Dendritic cell treated with granulocyte-macrophage colony-stimulating factor and Interleukin-4, amounts not matched to agents 40 ng/mL and 50 ng/mL, for 4 days (primary cell): ENCODE results near the gene ZBTB4.

Experiments
- H3K27ac Mint-ChIP-seq: one replicate; pipeline ENCODE4 v1.8.0; 2022; ENCODE audit warnings: mild to moderate bottlenecking, mixed read lengths
- H3K27me3 Mint-ChIP-seq: one replicate; pipeline ENCODE4 v1.8.0; 2022; ENCODE audit warnings: mild to moderate bottlenecking, mixed read lengths
- H3K36me3 Mint-ChIP-seq: one replicate; pipeline ENCODE4 v1.8.0; 2022; ENCODE audit warnings: low read depth, mixed read lengths
- H3K4me1 Mint-ChIP-seq: one replicate; pipeline ENCODE4 v1.8.0; 2022; ENCODE audit warnings: low read depth, mixed read lengths
- H3K4me3 Mint-ChIP-seq: one replicate; pipeline ENCODE4 v1.8.0; 2022; ENCODE audit warnings: mild to moderate bottlenecking, moderate library complexity, mixed read lengths
- H3K9me3 Mint-ChIP-seq: one replicate; pipeline ENCODE4 v1.8.0; 2022; ENCODE audit warnings: mixed read lengths
- intact Hi-C: fragments of 100-400 bp; cut with micrococcal nuclease; formaldehyde crosslinking; loops from one replicate; pipeline ENCODE4 v1.15.0; 2022

The ZBTB4 gene

GRCh38 chr17:7460850-7461660 is 18.4 kb downstream of the ZBTB4 start:
- peaks cover 52% of the 10 kb centered on the region for H3K36me3 Mint-ChIP-seq

GRCh38 chr17:7459961-7460545 is 19.4 kb downstream of the ZBTB4 start:
- Mint-ChIP-seq H3K27ac (no peak overlapping the region), H3K4me3 (no peak overlapping the region), H3K4me1 (peaks cover 13% of the 10 kb centered on the region), H3K9me3 (no peaks in the 10 kb centered on the region), H3K27me3 (no peaks in the 10 kb centered on the region), H3K36me3 (peaks cover 51% of the 10 kb centered on the region)
- intact Hi-C loops = no loop called here

More at GRCh38 chr17:7460850-7461660, 18.4 kb downstream of the ZBTB4 start:
- Mint-ChIP-seq H3K4me1 (peaks cover 20% of the 10 kb centered on the region), H3K27me3 (no peaks in the 10 kb centered on the region), H3K4me3 (no peak overlapping the region), H3K9me3 (no peaks in the 10 kb centered on the region), H3K27ac (peak overlapping the region; percentile 5)
- intact Hi-C loops = no loop called here

GRCh38 chr17:7448461-7448860 is 31.0 kb downstream of the ZBTB4 start:
- intact Hi-C loops = no loop called here
- Mint-ChIP-seq H3K36me3 (no peaks in the 10 kb centered on the region), H3K9me3 (no peaks in the 10 kb centered on the region), H3K27me3 (peaks cover 60% of the 10 kb centered on the region), H3K4me3 (no peak overlapping the region), H3K27ac (no peak overlapping the region), H3K4me1 (peaks cover 13% of the 10 kb centered on the region)

GRCh38 chr17:7445619-7445968 is 33.8 kb downstream of the ZBTB4 start:
- intact Hi-C loops = no loop called here
- Mint-ChIP-seq H3K4me3 (peak overlapping the region; percentile 79), H3K27me3 (peaks cover 86% of the 10 kb centered on the region), H3K9me3 (no peaks in the 10 kb centered on the region), H3K4me1 (peaks cover 17% of the 10 kb centered on the region), H3K27ac (peak overlapping the region; percentile 20), H3K36me3 (no peaks in the 10 kb centered on the region)

GRCh38 chr17:7444682-7445618 is 34.5 kb downstream of the ZBTB4 start, which contains the start of gene CHRNB1:
Gene CHRNB1, plus strand, starts transcription at chr17:7445061. Its CDS starts 67 bp downstream, at chr17:7445128.
- Mint-ChIP-seq H3K4me1 (peaks cover 23% of the 10 kb centered on the region), H3K4me3 (peak within 1 kb of the TSS; percentile 79), H3K27me3 (peaks cover 93% of the 10 kb centered on the region), H3K9me3 (no peaks in the 10 kb centered on the region), H3K27ac (peak within 1 kb of the TSS; percentile 20), H3K36me3 (no peaks in the 10 kb centered on the region)
- intact Hi-C loops = no loop called here

- no peak overlapping the region for H3K27ac Mint-ChIP-seq
- peaks cover 95% of the 10 kb centered on the region for H3K27me3 Mint-ChIP-seq
- no peaks in the 10 kb centered on the region for H3K9me3 Mint-ChIP-seq
- intact Hi-C loops = no loop called here
- no peaks in the 10 kb centered on the region for H3K36me3 Mint-ChIP-seq
- H3K4me3 Mint-ChIP-seq = no peak overlapping the region
- H3K4me1 Mint-ChIP-seq = peaks cover 31% of the 10 kb centered on the region
Measured at GRCh38 chr17:7443499-7444485, 35.6 kb downstream of the ZBTB4 start.

GRCh38 chr17:7442142-7442541 is 37.3 kb downstream of the ZBTB4 start:
- Mint-ChIP-seq H3K4me3 (no peak overlapping the region), H3K27me3 (peaks cover 89% of the 10 kb centered on the region), H3K9me3 (no peaks in the 10 kb centered on the region), H3K27ac (no peak overlapping the region), H3K4me1 (peaks cover 45% of the 10 kb centered on the region), H3K36me3 (peaks cover 7% of the 10 kb centered on the region)
- intact Hi-C loops = no loop called here

- H3K36me3 Mint-ChIP-seq = peaks cover 14% of the 10 kb centered on the region
- no peaks in the 10 kb centered on the region for H3K9me3 Mint-ChIP-seq
- intact Hi-C loops = no loop called here
- H3K4me1 Mint-ChIP-seq = peaks cover 53% of the 10 kb centered on the region
- no peak overlapping the region for H3K4me3 Mint-ChIP-seq
- H3K27ac Mint-ChIP-seq = no peak overlapping the region
- peaks cover 81% of the 10 kb centered on the region for H3K27me3 Mint-ChIP-seq
Measured at GRCh38 chr17:7441266-7441665, 38.2 kb downstream of the ZBTB4 start.

- Mint-ChIP-seq H3K4me3 (peak overlapping the region; percentile 86), H3K9me3 (no peaks in the 10 kb centered on the region), H3K4me1 (peaks cover 56% of the 10 kb centered on the region), H3K27ac (no peak overlapping the region), H3K36me3 (peaks cover 19% of the 10 kb centered on the region), H3K27me3 (peaks cover 77% of the 10 kb centered on the region)
- intact Hi-C loops = no loop called here
Measured at GRCh38 chr17:7440834-7441195, 38.6 kb downstream of the ZBTB4 start.

- intact Hi-C loops = no loop called here
- Mint-ChIP-seq H3K9me3 (no peaks in the 10 kb centered on the region), H3K36me3 (peaks cover 24% of the 10 kb centered on the region), H3K4me3 (peak overlapping the region; percentile 86), H3K27ac (peak overlapping the region; percentile 53), H3K27me3 (peaks cover 71% of the 10 kb centered on the region), H3K4me1 (peaks cover 51% of the 10 kb centered on the region)
Measured at GRCh38 chr17:7440113-7440833, 39.2 kb downstream of the ZBTB4 start.

- peaks cover 66% of the 10 kb centered on the region for H3K27me3 Mint-ChIP-seq
- intact Hi-C loops = loop anchor here (5.0 kb wide), 1 partner anchor 87 kb away; the partner anchor contains the start of gene KCTD11
- peaks cover 25% of the 10 kb centered on the region for H3K36me3 Mint-ChIP-seq
- H3K4me3 Mint-ChIP-seq = peak within 1 kb of the TSS; percentile 86
- no peaks in the 10 kb centered on the region for H3K9me3 Mint-ChIP-seq
- peaks cover 46% of the 10 kb centered on the region for H3K4me1 Mint-ChIP-seq
- H3K27ac Mint-ChIP-seq = peak within 1 kb of the TSS; percentile 53
Measured at GRCh38 chr17:7439462-7440112, 39.8 kb downstream of the ZBTB4 start, which contains the start of gene FGF11. Gene FGF11, plus strand, starts transcription at chr17:7439512. Its CDS starts 109 bp downstream, at chr17:7439621.
